H1 (cell line): ENCODE data around the gene STAC. TPM values are rescaled to one million over a fixed set of nuclear protein-coding genes. Genes with fewer than 3 reads are reported as not detected.

Experiments
- CTCF ChIA-PET: fragments of 300-600 bp; sonication (Branson Sonifier 250); formaldehyde crosslinking; loops from one replicate; lab custom pipeline; 2021; ENCODE audit not compliant: partially characterized antibody; lab: Charles Lee
- POLR2A ChIA-PET: fragments of 300-600 bp; sonication (Branson Sonifier 250); formaldehyde crosslinking; loops from one replicate; lab custom pipeline; 2021; ENCODE audit warnings: inconsistent platforms; ENCODE audit not compliant: partially characterized antibody; lab: Charles Lee
- DNase-seq, 2 experiments: peaks; one replicate each; pipeline versions ENCODE4 v3.0.0 to v3.0.0-alpha.2; 2010 to 2022; ENCODE audit warnings: low spot score in 2 of 2, low read depth in 1 of 2, mixed read lengths in 1 of 2
- FAIRE-seq: peaks from 2 replicates; lab custom pipeline; 2011; peaks lifted over from hg19 to GRCh38; lab: Jason Lieb, UNC
- H2AFZ ChIP-seq: 2 replicates; pipeline ENCODE4 v1.8.1; 2012; ENCODE audit warnings: low read length, inconsistent platforms
- H2AK5ac ChIP-seq: 2 replicates; pipeline ENCODE4 v1.6.1; 2013; ENCODE audit warnings: low read depth, low read length
- H2BK120ac ChIP-seq: replicated peaks from 2 replicates; pipeline ENCODE3; 2013; ENCODE audit warnings: low read depth, low read length, inconsistent platforms
- H2BK12ac ChIP-seq: 2 replicates; pipeline ENCODE4 v1.6.1; 2013; ENCODE audit warnings: low read depth, low read length
- H2BK15ac ChIP-seq: 2 replicates; pipeline ENCODE4 v1.6.1; 2013; ENCODE audit warnings: low read length
- H2BK20ac ChIP-seq: 2 replicates; pipeline ENCODE4 v1.6.1; 2013; ENCODE audit warnings: low read length
- H2BK5ac ChIP-seq: 2 replicates; pipeline ENCODE4 v1.6.1; 2013; ENCODE audit warnings: low read depth, low read length
- H3K14ac ChIP-seq: 2 replicates; pipeline ENCODE4 v1.6.1; 2013; ENCODE audit warnings: inconsistent platforms; ENCODE audit not compliant: insufficient read length
- H3K18ac ChIP-seq: 2 replicates; pipeline ENCODE4 v1.6.1; 2013; ENCODE audit warnings: low read length; ENCODE audit errors: extremely low read depth
- H3K23ac ChIP-seq: 2 replicates; pipeline ENCODE4 v1.6.1; 2013; ENCODE audit warnings: inconsistent platforms; ENCODE audit not compliant: insufficient read length
- H3K23me2 ChIP-seq: 2 replicates; pipeline ENCODE4 v1.6.1; 2013; ENCODE audit warnings: low read depth, low read length
- H3K27ac ChIP-seq: 2 replicates; pipeline ENCODE4 v1.6.1; 2011; ENCODE audit warnings: low read depth, low read length, inconsistent platforms
- H3K27me3 ChIP-seq, 4 experiments: replicated peaks in 1 of 4; 1 replicate in 1 of 4; 2 replicates in 3 of 4; pipeline versions ENCODE4 v1.6.1 to v1.8.1; 2011 to 2013; ENCODE audit warnings: low read length in 3 of 4, mild to moderate bottlenecking in 3 of 4, inconsistent platforms in 2 of 4, mixed read lengths in 2 of 4, moderate library complexity in 1 of 4; ENCODE audit not compliant: control insufficient read depth in 3 of 4, insufficient read depth in 3 of 4; ENCODE audit errors: extremely low read depth in 1 of 4
- H3K36me3 ChIP-seq, 4 experiments: 2 replicates each; pipeline versions ENCODE4 v1.6.1 to v1.8.1; 2011 to 2013; ENCODE audit warnings: mild to moderate bottlenecking in 4 of 4, low read length in 3 of 4, moderate library complexity in 2 of 4, control low read depth in 1 of 4, inconsistent platforms in 1 of 4; ENCODE audit not compliant: insufficient read depth in 4 of 4, control insufficient read depth in 2 of 4
- H3K4ac ChIP-seq: replicated peaks from 2 replicates; pipeline ENCODE3; 2013; ENCODE audit warnings: low read length, low read depth, mixed read lengths, inconsistent platforms; ENCODE audit not compliant: insufficient read length
- H3K4me1 ChIP-seq, 4 experiments: replicated peaks in 1 of 4; 1 replicate in 1 of 4; 2 replicates in 3 of 4; pipeline versions ENCODE4 v1.6.1 to v1.8.1; 2011 to 2013; ENCODE audit warnings: low read length in 3 of 4, inconsistent platforms in 2 of 4, mixed read lengths in 1 of 4; ENCODE audit not compliant: insufficient read depth in 4 of 4, control insufficient read depth in 3 of 4
- H3K4me2 ChIP-seq, 2 experiments: 2 replicates each; pipeline versions ENCODE4 v1.6.1 to v1.8.1; 2011 to 2013; ENCODE audit warnings: low read depth in 2 of 2, low read length in 2 of 2, control low read depth in 1 of 2, inconsistent platforms in 1 of 2, mild to moderate bottlenecking in 1 of 2; ENCODE audit not compliant: insufficient read depth in 1 of 2
- H3K4me3 ChIP-seq, 4 experiments: fragments of 200-600, 300-600 bp in 1 of 4; sonication (generic), shearing (Covaris generic), sonication (Bioruptor Twin) in 1 of 4; 2 replicates each; pipeline versions ENCODE4 v1.5.1 to v1.8.1; 2011 to 2016; ENCODE audit warnings: low read length in 4 of 4, low read depth in 3 of 4, control low read depth in 2 of 4, inconsistent platforms in 2 of 4, mild to moderate bottlenecking in 2 of 4, mixed read lengths in 1 of 4, moderate library complexity in 1 of 4; ENCODE audit not compliant: insufficient read depth in 2 of 4; ENCODE audit errors: extremely low read depth in 1 of 4
- H3K56ac ChIP-seq: replicated peaks from 2 replicates; pipeline ENCODE3; 2013; ENCODE audit warnings: low read depth, mild to moderate bottlenecking, mixed read lengths, low read length, inconsistent platforms; ENCODE audit not compliant: insufficient read length
- H3K79me1 ChIP-seq: 2 replicates; pipeline ENCODE4 v1.6.1; 2013; ENCODE audit warnings: low read depth, low read length, control low read depth
- H3K79me2 ChIP-seq, 2 experiments: 2 replicates each; pipeline versions ENCODE4 v1.6.1 to v1.8.1; 2012 to 2013; ENCODE audit warnings: low read length in 2 of 2, mild to moderate bottlenecking in 2 of 2, inconsistent platforms in 1 of 2; ENCODE audit not compliant: insufficient read depth in 2 of 2, control insufficient read depth in 1 of 2
- H3K9ac ChIP-seq, 4 experiments: replicated peaks in 1 of 4; 1 replicate in 1 of 4; 2 replicates in 3 of 4; pipeline versions ENCODE4 v1.6.1 to v1.8.1; 2011 to 2013; ENCODE audit warnings: low read depth in 3 of 4, low read length in 3 of 4, control low read depth in 2 of 4, mild to moderate bottlenecking in 2 of 4, moderate library complexity in 2 of 4, inconsistent platforms in 1 of 4; ENCODE audit errors: extremely low read depth in 1 of 4
- H3K9me3 ChIP-seq, 2 experiments: 2 replicates each; pipeline versions ENCODE4 v1.6.1 to v1.8.1; 2012 to 2013; ENCODE audit warnings: mild to moderate bottlenecking in 2 of 2, moderate library complexity in 2 of 2, control low read depth in 1 of 2, inconsistent platforms in 1 of 2, low read depth in 1 of 2, low read length in 1 of 2, mixed read lengths in 1 of 2; ENCODE audit not compliant: insufficient read depth in 2 of 2
- H4K20me1 ChIP-seq, 2 experiments: replicated peaks in 1 of 2; 2 replicates each; pipeline versions ENCODE3 to v1.8.1; 2011 to 2013; ENCODE audit warnings: inconsistent platforms in 2 of 2, low read length in 2 of 2, mild to moderate bottlenecking in 1 of 2; ENCODE audit not compliant: insufficient read depth in 2 of 2, control insufficient read depth in 1 of 2
- H4K5ac ChIP-seq: 2 replicates; pipeline ENCODE4 v1.6.1; 2013; ENCODE audit warnings: low read length, low read depth, mixed read lengths, inconsistent platforms; ENCODE audit not compliant: insufficient read length
- H4K8ac ChIP-seq: 2 replicates; pipeline ENCODE4 v1.8.0; 2013; ENCODE audit warnings: mild to moderate bottlenecking, moderate library complexity, low read length, inconsistent platforms; ENCODE audit not compliant: insufficient read depth; ENCODE audit errors: extremely low read depth
- H4K91ac ChIP-seq: replicated peaks from 2 replicates; pipeline ENCODE3; 2013; ENCODE audit warnings: low read length, mixed read lengths, inconsistent platforms; ENCODE audit not compliant: insufficient read length
- BACH1 ChIP-seq: IDR thresholded peaks from 2 replicates; pipeline ENCODE4 v1.6.1; 2012; ENCODE audit warnings: low read length, improper control_type of control experiment
- CBX8 ChIP-seq: fragments of 300-800, 300-1000 bp; sonication (generic); IDR thresholded peaks from 2 replicates; pipeline ENCODE4 v1.7.1; 2016; ENCODE audit warnings: low read depth, low read length, borderline replicate concordance
- CHD2 ChIP-seq: IDR thresholded peaks from 2 replicates; pipeline ENCODE4 v1.6.1; 2012; ENCODE audit warnings: low read length, improper control_type of control experiment
- E2F6 ChIP-seq: IDR thresholded peaks from 2 replicates; pipeline ENCODE4 v1.6.1; 2012; ENCODE audit warnings: inconsistent platforms
- HDAC6 ChIP-seq: IDR thresholded peaks from one replicate; pipeline ENCODE4 v1.7.1; 2012; ENCODE audit warnings: low read depth, mild to moderate bottlenecking, inconsistent platforms, low read length, moderate library complexity
- JUN ChIP-seq: IDR thresholded peaks from 2 replicates; pipeline ENCODE4 v1.6.1; 2011; ENCODE audit warnings: low read depth, mild to moderate bottlenecking, improper control_type of control experiment, low read length
- KDM5A ChIP-seq: fragments of 200-600 bp; IDR thresholded peaks from 2 replicates; pipeline ENCODE4 v1.7.1; 2012; ENCODE audit warnings: mild to moderate bottlenecking, low read length, inconsistent platforms, mixed read lengths
- NANOG ChIP-seq: IDR thresholded peaks from 2 replicates; pipeline ENCODE4 v1.6.1; 2011; ENCODE audit warnings: low read length, low read depth, mild to moderate bottlenecking, inconsistent platforms; ENCODE audit not compliant: insufficient read depth, poor library complexity, severe bottlenecking
- NRF1 ChIP-seq: IDR thresholded peaks from 2 replicates; pipeline ENCODE4 v1.6.1; 2011; ENCODE audit warnings: mild to moderate bottlenecking, low read depth, low read length, improper control_type of control experiment
- RNF2 ChIP-seq: fragments of 200-900, 300-1000 bp; sonication (generic); IDR thresholded peaks from 2 replicates; pipeline ENCODE4 v1.7.1; 2016; ENCODE audit warnings: borderline replicate concordance, low read depth, mild to moderate bottlenecking, antibody characterized with exemption, low read length; ENCODE audit not compliant: poor library complexity, severe bottlenecking; ENCODE audit errors: missing control alignments
- SP1 ChIP-seq: IDR thresholded peaks from 2 replicates; pipeline ENCODE4 v1.6.1; 2011; ENCODE audit warnings: low read depth, low read length
- SP2 ChIP-seq: IDR thresholded peaks from 2 replicates; pipeline ENCODE4 v1.6.1; 2012; ENCODE audit warnings: mild to moderate bottlenecking, low read length, inconsistent platforms
- TAF1 ChIP-seq: IDR thresholded peaks from 2 replicates; pipeline ENCODE4 v1.6.1; 2011; ENCODE audit warnings: mild to moderate bottlenecking, low read depth, low read length
- WGBS, 2 experiments: shearing (Covaris generic) in 1 of 2; methylation state at CpG; one replicate each; pipeline versions ENCODE4 v1.1.6 to v1.1.7; 2013 to 2015; ENCODE audit warnings: low lambda C conversion rate in 2 of 2, mixed read lengths in 2 of 2, inconsistent platforms in 1 of 2, low coverage in 1 of 2, missing lambda C conversion rate in 1 of 2; ENCODE audit not compliant: insufficient replicate concordance in 2 of 2, insufficient coverage in 1 of 2, insufficient read length in 1 of 2; ENCODE audit errors: extremely low coverage in 1 of 2, missing lambda C conversion rate in 1 of 2; 5-methylcytosine and 5-hydroxymethylcytosine counted together
- polyA plus RNA-seq, 7 experiments: library from polyadenylated mRNA; depleted of rRNA in 3 of 7; stranded (reverse) in 5 of 7; unstranded in 2 of 7; fragments of >200 nt in 5 of 7; fragments of 200-250 nt in 2 of 7; gene quantifications; 1 replicate in 5 of 7; 2 replicates in 1 of 7; 4 replicates in 1 of 7; pipeline versions ENCODE4 v1.2.1 to v1.2.3, GENCODE V29; 2011 to 2013; ENCODE audit warnings: missing spikeins in 2 of 7, mixed read lengths in 2 of 7
- total RNA-seq: library from RNA; stranded (reverse); fragmentation: NEBNext Ultra II Directional; extraction: Animal tissue kit (Norgen Biotek cat#: 25700); gene quantifications from 2 replicates; pipeline ENCODE4 v1.2.1, GENCODE V29; 2021

STAC gene
- total and polyA plus RNA-seq, 2 of the 8 experiments (the other 6 are each of a cell fraction or from before 2014, with no cell fraction given) = 8.0 to 18.1 TPM

DNA sequence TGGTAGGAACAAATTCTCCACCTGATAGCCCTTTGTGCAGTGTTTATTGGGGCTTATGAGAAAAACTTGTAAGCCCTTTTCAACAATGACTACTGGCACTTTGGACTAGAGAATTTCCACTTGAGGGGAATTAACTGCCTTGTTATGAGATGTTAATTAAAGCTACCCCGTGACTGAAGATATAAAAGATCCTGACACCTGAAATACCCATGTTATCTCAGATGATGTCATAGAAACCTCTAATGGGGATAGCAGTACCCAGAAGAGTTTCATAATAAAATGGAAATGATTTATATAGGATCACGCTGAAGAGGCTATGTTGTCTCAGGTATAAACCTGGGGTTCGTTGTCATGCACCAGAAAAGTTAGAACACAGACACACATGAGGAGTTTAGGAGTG lies 14.5 kb upstream of the STAC start:
- H2BK20ac ChIP-seq = no peak overlapping the region
- H3K9me3 ChIP-seq = no peaks in the 10 kb centered on the region
- peaks cover 2 to 5% (median 4%) of the 10 kb centered on the region in 4 experiments; a peak in 5 of 7 replicates for H3K4me1 ChIP-seq
- no peaks in the 10 kb centered on the region for H3K27me3 ChIP-seq
- H2BK5ac ChIP-seq = no peak overlapping the region
- CTCF ChIA-PET = interaction anchor here (0.7 kb wide), 1 partner anchor 242 kb away, joined by 3 read pairs; no protein-coding TSS in a partner anchor
- H2BK12ac ChIP-seq = no peak overlapping the region
- H3K79me2 ChIP-seq = no peaks in the 10 kb centered on the region
- no peak overlapping the region for H4K91ac ChIP-seq
- H3K14ac ChIP-seq = no peak overlapping the region
- WGBS, 2 experiments = 92% methylated on average over 3 of the region's 3 CpGs; no CpG with 5 or more reads in 1 of the 2 experiments
- H4K5ac ChIP-seq = no peak overlapping the region
- no peaks in the 10 kb centered on the region for H3K79me1 ChIP-seq
- no peak overlapping the region for H2AFZ ChIP-seq
- no peak overlapping the region for H3K56ac ChIP-seq
- FAIRE-seq = no peak
- no peak overlapping the region for H3K9ac ChIP-seq
- no peak overlapping the region for H3K4me2 ChIP-seq
- H2AK5ac ChIP-seq = no peak overlapping the region
- no peak overlapping the region for H2BK120ac ChIP-seq
- no peaks in the 10 kb centered on the region for H3K36me3 ChIP-seq
- no peak overlapping the region for H2BK15ac ChIP-seq
- H3K4me3 ChIP-seq = no peak overlapping the region
- no peaks in the 10 kb centered on the region for H4K20me1 ChIP-seq
- no peaks in the 10 kb centered on the region for H3K23me2 ChIP-seq
- DNase-seq = no peak
- POLR2A ChIA-PET = no interaction called here
- H3K18ac ChIP-seq = no peak overlapping the region
- no peak overlapping the region for H3K27ac ChIP-seq
- H3K4ac ChIP-seq = no peak overlapping the region
- H3K23ac ChIP-seq = no peak overlapping the region
- no peak overlapping the region for H4K8ac ChIP-seq
- no peak for TF ChIP-seq SP1
- TF ChIP-seq BACH1 = no peak
- TF ChIP-seq CBX8 = no peak
- TF ChIP-seq E2F6 = no peak
- no peak for TF ChIP-seq NANOG
- no peak for TF ChIP-seq RNF2
- TF ChIP-seq JUN = no peak
- TF ChIP-seq CHD2 = no peak
- TF ChIP-seq SP2 = no peak
- no peak for TF ChIP-seq TAF1
- TF ChIP-seq NRF1 = no peak
- no peak for TF ChIP-seq HDAC6
- no peak for TF ChIP-seq KDM5A
